DMS 273 treated with DMSO at 0.1 percent for 48 hours (cell line): Measurements from ENCODE around the gene UBR7.
A peak's percentile ranks its signal among the peaks of the same experiment; 100 is the strongest.
"Not testable (repeated sequence)": the region's sequence is repeated elsewhere in the genome, so short reads cannot be mapped to it uniquely, and the experiment has no call there.

ENCODE experiments used
- DNase-seq: peaks from one replicate; lab custom pipeline; 2025; lab: John Stamatoyannopoulos, UW

Gene UBR7, protein sequence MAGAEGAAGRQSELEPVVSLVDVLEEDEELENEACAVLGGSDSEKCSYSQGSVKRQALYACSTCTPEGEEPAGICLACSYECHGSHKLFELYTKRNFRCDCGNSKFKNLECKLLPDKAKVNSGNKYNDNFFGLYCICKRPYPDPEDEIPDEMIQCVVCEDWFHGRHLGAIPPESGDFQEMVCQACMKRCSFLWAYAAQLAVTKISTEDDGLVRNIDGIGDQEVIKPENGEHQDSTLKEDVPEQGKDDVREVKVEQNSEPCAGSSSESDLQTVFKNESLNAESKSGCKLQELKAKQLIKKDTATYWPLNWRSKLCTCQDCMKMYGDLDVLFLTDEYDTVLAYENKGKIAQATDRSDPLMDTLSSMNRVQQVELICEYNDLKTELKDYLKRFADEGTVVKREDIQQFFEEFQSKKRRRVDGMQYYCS

DNA sequence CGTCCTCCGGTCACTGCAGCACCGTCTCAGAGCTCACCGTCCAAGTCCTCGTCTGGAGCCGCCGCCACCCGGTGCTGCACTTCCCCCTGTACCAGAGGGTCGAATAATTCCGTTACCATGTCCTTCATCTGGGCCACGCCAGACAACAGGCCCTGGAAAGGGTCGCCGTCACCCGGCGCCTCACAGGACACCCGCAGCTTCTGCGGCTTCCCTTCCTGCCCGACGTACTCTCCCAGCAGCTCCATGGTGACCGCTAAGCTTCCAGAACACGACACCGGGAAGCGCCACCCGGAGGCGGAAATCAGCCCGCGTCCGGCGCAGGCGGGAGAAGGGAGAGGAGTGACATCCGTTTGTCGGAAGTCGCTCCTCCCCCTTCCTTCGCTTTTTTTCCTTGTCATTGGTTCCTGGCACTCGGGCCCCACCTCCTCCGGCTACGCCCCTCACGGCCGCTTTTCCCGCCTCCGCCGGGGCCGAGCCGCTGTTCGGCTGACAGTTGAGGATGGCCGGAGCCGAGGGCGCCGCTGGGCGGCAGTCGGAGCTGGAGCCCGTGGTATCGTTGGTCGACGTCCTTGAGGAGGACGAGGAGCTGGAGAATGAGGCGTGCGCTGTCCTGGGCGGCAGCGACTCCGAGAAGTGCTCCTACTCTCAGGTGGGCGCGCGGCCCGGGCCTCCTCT lies at the start of gene UBR7, which contains the start of gene GON7:
TSS of gene UBR7 (plus strand) at position 464 of the 675 bp plus-strand sequence. CDS start at position 500, 36 bp downstream.
TSS of gene GON7 (minus strand) at position 273 of the 675 bp plus-strand sequence. CDS start at position 245, 28 bp downstream.
- DNase-seq, result peak; percentile 95

DNA sequence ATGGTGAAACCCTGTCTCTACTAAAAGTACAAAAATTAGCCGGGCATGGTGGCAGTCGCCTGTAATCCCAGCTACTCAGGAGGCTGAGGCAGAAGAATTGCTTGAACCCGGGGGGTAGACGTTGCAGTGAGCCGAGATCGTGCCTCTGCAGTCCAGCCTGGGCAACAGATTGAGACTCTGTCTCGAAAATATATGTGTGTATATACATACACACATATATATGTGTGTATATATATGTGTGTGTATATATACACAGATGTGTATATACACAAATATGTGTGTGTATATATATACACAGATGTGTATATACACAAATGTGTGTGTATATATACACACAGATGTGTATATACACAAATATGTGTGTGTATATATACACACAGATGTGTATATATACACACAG lies 48.7 kb upstream of the UBR7 start:
- not testable (repeated sequence) for DNase-seq

- not testable (repeated sequence) for DNase-seq
Measured at GRCh38 chr14:93159625-93160352, 47.3 kb upstream of the UBR7 start.

DNA sequence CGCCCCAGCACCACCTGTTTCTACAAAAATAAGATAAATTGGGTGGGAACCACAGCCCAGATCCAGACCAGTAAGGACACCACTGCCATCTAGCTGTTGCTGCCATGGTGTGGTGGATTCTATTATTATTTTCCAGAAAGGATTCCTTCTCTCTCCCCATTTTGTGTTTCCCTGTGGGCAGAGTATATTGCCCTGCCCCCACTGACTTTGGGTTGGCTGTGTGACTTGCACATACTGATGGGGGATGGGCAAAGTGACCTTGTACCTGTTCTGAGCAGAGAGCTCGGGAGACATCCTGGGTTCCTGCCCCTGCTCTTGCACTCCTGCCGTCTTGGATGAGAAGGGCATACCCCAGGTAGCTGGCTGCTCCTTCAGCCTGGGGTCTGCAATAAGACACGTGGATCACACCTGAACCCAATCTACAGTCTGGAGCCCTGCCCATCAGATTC lies 46.7 kb upstream of the UBR7 start:
- DNase-seq, result no peak

- DNase-seq, result no peak
Measured at GRCh38 chr14:93161411-93161940, 45.6 kb upstream of the UBR7 start.

DNA sequence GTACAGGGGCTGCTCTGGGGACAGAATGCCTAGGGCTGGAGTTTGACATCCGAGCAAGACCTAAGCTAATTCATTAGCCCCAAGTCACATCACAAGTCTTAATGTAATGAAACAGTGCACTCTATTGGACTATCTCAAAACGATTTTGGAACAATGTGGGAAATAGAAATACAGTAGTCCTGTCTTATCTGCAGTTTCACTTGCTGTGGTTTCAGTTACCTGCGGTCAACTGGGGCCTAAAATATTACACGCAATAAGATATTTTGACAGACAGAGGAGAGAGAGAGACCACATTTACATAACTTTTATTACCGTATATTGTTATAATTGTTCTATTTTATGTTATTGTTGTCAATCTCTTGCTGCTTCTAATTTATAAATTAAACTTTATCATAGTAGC lies 43.5 kb upstream of the UBR7 start:
- DNase-seq, result no peak

GRCh38 chr14:93165271-93166265 lies 41.5 kb upstream of the UBR7 start:
- not testable (repeated sequence) for DNase-seq

DNA sequence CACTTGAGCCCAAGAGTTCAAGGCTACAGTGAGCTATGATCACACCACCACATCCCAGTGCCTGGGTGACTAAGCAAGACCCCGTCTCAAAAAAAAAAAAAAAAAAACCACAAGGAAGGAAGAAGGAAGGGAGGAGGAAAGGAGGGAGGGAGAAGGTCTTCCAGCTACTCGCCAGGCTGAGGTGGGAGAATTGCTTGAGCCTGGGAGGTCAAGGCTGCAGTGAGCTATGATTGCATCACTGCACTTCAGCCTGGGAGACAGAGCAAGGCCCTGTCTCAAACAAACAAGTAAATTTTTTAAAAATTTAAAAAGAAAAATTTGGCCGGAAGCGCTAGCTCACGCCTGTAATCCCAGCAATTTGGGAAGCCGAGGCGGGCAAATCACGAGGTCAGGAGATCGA lies 38.4 kb upstream of the UBR7 start:
- DNase-seq, result not testable (repeated sequence)

DNA sequence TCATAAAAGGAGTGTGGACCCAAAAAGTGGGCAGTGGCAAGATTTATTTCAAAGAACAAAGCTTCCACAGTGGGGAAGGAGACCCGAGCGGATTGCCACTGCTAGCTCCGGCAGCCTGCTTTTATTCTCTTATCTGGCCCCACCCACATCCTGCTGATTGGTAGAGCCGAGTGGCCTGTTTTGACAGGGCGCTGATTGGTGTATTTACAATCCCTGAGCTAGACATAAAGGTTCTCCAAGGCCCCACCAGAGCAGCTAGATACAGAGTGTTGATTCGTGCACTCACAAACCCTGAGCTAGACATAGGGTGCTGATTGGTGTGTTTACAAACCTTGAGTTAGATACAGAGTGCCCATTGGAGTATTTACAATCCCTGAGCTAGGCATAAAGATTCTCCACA lies 37.4 kb upstream of the UBR7 start:
- DNase-seq, result not testable (repeated sequence)

DNA sequence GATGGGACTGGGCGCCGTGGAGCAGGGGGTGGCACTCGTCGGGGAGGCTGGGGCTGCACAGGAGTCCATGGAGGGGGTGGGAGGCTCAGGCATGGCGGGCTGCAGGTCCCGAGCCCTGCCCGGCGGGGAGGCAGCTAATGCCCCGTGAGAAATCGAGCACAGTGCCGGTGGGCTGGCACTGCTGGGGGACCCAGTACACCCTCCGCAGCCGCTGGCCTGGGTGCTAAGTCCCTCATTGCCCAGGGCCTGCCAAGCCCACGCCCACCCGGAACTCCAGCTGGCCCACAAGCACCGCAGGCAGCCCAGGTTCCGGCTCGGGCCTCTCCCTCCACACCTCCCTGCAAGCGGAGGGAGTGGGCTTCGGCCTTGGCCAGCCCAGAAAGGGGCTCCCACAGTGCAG lies 36.9 kb upstream of the UBR7 start:
- DNase-seq, result not testable (repeated sequence)

DNA sequence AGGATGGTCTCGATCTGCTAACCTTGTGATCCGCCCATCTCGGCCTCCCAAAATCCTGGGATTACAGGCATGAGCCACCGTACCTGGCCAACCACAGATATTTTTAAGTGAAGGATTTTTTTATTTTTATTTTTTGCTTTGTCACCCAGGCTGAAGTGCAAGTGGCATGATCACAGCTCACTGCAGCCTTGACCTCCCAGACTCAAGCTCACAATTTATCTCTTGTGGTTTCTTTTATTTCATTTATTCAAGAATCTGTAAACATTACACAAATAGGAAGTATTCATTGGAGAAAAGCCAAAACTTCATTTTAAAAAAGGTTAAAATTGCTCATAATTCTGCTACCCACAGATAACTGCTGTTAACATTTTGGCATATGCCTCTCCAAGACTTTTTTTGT lies 35.7 kb upstream of the UBR7 start:
- no peak for DNase-seq

DNA sequence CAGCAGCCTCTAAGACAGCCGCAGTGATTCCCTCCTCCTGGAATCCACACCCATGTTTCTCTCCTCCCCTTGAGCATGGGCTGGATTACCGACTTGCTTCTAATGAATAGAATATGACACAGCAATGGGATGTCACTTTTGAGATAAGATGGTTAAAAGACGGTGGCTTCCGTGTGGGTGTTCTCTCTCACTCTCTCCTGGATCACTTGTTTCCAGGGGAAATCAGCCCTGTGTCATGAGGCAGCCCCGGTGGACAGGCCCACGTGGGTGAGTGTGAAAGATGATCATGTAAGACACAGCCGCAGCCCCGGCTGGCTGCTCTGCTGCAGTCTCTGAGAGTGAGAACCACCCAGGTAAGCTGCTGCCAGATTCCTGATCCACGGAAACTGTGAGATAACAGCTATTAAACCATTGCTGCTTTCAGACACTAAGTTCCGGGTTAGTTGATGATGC lies 33.1 kb upstream of the UBR7 start:
- DNase-seq, result no peak

DNA sequence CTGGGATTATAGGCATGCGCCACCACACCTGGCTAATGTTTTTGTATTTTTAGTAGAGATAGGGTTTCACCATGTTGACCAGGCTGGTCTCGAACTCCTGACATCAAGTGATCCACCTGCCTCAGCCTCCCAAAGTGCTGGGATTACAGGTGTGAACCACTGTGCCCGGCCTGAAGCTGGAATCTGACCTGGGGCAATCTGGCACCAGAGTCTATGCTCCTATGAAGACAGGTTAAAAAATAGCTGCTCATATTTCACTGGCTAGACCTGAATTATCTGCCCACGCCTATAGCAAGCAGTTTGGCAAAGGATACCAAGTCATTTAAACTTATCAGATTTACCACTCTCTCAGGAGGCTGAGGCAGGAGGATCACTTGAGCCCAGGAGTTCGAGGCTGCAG lies 32.3 kb upstream of the UBR7 start:
- not testable (repeated sequence) for DNase-seq

GRCh38 chr14:93175492-93175891 lies 31.6 kb upstream of the UBR7 start:
- DNase-seq, result no peak

DNA sequence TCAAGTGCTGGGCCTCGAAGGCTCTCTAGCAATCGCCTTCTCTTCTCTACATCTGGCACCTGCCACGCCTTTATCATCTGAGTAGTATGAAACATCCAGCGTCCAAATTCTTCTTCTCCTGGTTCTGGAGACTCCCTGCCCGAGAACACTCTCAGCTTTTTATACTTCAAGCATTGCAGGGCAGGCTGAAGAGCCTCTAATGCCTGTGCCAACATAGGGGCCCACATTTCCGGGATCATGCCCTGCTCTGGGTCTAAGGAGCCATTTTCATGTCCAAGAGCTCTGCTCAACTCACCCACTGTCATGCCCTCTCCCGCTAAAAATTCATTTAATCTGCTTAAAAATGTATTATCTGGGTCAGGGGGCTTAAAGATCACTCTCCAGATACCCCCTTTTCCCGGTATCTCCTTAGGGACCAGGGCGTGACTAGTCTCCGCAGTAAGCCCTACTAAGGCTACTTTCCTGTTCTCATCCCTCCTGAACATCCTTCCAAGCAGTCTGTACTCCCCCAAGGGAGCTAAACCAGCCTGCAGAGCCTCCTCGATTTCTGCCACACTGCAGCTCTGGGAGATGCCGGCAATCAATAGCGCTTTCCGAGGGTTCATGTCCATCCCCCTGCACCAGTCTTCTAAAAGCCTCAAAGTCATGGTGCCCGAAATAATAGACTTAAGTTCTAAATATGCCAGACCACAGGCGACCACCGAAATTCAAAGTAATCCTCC lies 23.3 kb upstream of the UBR7 start:
- DNase-seq, result no peak

GRCh38 chr14:93184391-93185348 lies 22.4 kb upstream of the UBR7 start, which contains the start of the genes LYSET and MOAP1:
TSS of gene LYSET (plus strand) at chr14:93185317. CDS start at chr14:93185406, 89 bp downstream.
TSS of gene MOAP1 (minus strand) at chr14:93184897. CDS start at chr14:93184242, 655 bp downstream.
- peak; percentile 62 for DNase-seq

DNA sequence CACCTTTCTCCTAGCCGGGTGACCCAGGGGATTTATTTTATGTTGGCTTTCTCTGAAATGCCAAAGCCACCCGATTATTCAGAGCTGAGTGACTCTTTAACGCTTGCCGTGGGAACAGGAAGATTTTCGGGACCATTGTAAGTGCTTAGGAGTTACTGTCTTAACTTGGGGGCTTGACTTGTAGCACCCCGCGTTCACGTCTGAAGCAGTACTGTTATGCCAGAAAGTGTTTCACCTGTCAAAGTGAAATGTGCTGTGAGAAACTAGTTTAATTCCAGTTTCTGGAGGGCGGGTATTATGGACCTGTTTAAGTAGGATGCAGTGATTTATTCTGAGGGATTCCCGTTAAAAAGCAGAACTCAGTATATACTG lies 21.7 kb upstream of the UBR7 start:
- no peak for DNase-seq

DNA sequence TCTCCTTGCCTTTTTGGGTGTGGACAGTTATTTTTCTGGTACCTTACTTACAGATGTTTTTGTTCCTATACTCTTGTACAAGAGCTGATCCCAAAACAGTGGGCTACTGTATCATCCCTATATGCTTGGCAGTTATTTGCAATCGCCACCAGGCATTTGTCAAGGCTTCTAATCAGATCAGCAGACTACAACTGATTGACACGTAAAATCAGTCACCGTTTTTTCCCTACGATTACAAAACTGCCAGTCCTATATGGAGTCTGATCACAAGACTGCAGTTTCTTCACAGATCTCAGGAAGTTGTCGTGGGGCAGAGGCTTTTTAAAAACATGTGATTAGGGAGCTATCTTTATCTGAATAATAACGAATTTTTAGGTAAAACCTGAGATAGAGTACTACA lies 20.6 kb upstream of the UBR7 start:
- DNase-seq, result no peak

DNA sequence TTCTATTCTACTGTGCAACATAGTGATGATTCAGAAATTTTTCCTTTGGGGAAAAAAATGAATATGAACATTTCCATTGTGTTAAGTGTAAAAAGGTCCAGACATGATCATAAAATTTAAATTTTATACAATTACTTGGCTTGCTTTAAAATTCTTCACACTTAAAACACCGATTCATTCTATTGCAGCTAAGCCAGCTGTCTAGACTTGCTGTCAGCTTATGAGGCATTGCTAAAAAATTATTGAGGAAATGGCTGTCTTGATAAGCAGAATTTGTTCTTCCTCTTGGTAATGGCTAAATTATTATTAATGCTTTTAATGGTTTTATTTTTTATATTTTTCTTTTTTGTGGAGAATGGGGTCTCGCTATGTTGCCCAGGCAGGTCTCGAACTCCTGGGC lies 20.1 kb upstream of the UBR7 start:
- DNase-seq, result no peak
